Measurements from ENCODE around the gene C17orf67.

DNA sequence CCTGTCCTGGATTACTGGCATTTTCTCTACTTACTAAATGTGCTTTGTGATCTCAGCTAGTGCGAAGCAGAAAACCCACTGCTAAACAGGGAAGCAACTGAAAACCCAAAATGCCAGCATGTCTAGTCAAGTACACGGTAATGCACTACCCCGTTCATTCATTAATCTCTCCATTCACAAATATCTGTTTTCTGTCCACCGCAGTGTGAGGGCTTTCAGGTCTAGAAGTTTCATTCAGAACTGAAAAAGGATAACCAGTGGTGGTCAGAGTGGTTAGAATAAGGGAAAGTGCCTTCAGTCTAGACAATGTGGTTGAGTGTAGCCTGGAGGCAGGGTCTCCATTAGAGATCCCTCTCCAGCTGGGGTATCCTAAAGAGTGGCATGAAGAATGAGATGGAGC, 68.3 kb downstream of the C17orf67 start:
- TF ChIP-seq TEAD4 (IDR thresholded peaks at IDR 0.05; ENCODE audit: low read depth, low read length) (no peak), TAF7 (optimal IDR thresholded peaks at IDR 0.05; ENCODE audit: borderline replicate concordance, low read depth, low read length) (no peak), RFX5 (IDR thresholded peaks at IDR 0.05; ENCODE audit: borderline replicate concordance, low read depth, low read length) (no peak), NRF1 (IDR thresholded peaks at IDR 0.05; ENCODE audit: low read depth, low read length) (no peak), CTCF (IDR thresholded peaks at IDR 0.05; ENCODE audit: control extremely low read depth in 1 of 3, insufficient read depth in 1 of 3, low read depth in 1 of 3, low read length in 3 of 3) (no peak), EZH2 (IDR thresholded peaks at IDR 0.05; ENCODE audit: low read depth, low read length, severe bottlenecking) (no peak)

Measured in H1 (cell line).